ENCODE data around the gene GPBP1.
A peak's percentile ranks its signal among the peaks of the same experiment; 100 is the strongest.
"Not testable (repeated sequence)": the region's sequence is repeated elsewhere in the genome, so short reads cannot be mapped to it uniquely, and the experiment has no call there.

Gene GPBP1

GRCh38 chr5:57173319-57174127 lies at the start of gene GPBP1:
TSS of gene GPBP1 (plus strand) at chr5:57174059. CDS start at chr5:57214131, 40,072 bp downstream.
- peak; percentile 98 for DNase-seq (ENCODE audit: low read depth, low spot score)

- no peak for DNase-seq (ENCODE audit: low read depth, low spot score)
Observed at GRCh38 chr5:57128325-57128724, 45.5 kb upstream of the GPBP1 start.

- no peak for DNase-seq (ENCODE audit: low read depth, low spot score)
Observed at GRCh38 chr5:57133574-57133973, 40.3 kb upstream of the GPBP1 start.

- DNase-seq (ENCODE audit: low read depth, low spot score): no peak
Observed at GRCh38 chr5:57137401-57137800, 36.5 kb upstream of the GPBP1 start.

- no peak for DNase-seq (ENCODE audit: low read depth, low spot score)
Observed at GRCh38 chr5:57152316-57152715, 21.5 kb upstream of the GPBP1 start.

GRCh38 chr5:57155033-57155432 lies 18.8 kb upstream of the GPBP1 start:
- no peak for DNase-seq (ENCODE audit: low read depth, low spot score)

- DNase-seq (ENCODE audit: low read depth, low spot score): no peak
Observed at GRCh38 chr5:57157131-57157530, 16.7 kb upstream of the GPBP1 start.

GRCh38 chr5:57157666-57158065 lies 16.2 kb upstream of the GPBP1 start:
- no peak for DNase-seq (ENCODE audit: low read depth, low spot score)

GRCh38 chr5:57163553-57164006 lies 10.3 kb upstream of the GPBP1 start:
- no peak for DNase-seq (ENCODE audit: low read depth, low spot score)

- no peak for DNase-seq (ENCODE audit: low read depth, low spot score)
Observed at GRCh38 chr5:57164124-57164523, 9.7 kb upstream of the GPBP1 start.

GRCh38 chr5:57165171-57165570 lies 8.7 kb upstream of the GPBP1 start:
- DNase-seq (ENCODE audit: low read depth, low spot score): not testable (repeated sequence)

GRCh38 chr5:57166276-57166675 lies 7.6 kb upstream of the GPBP1 start:
- DNase-seq (ENCODE audit: low read depth, low spot score): no peak

GRCh38 chr5:57167201-57167600 lies 6.7 kb upstream of the GPBP1 start:
- no peak for DNase-seq (ENCODE audit: low read depth, low spot score)

GRCh38 chr5:57170116-57170515 lies 3.7 kb upstream of the GPBP1 start:
- DNase-seq (ENCODE audit: low read depth, low spot score): not testable (repeated sequence)

- no peak for DNase-seq (ENCODE audit: low read depth, low spot score)
Observed at GRCh38 chr5:57171816-57172465, 1.9 kb upstream of the GPBP1 start.

- no peak for DNase-seq (ENCODE audit: low read depth, low spot score)
Observed at GRCh38 chr5:57172466-57173318, 1.2 kb upstream of the GPBP1 start.

GRCh38 chr5:57174128-57174889 lies 450 bp downstream of the GPBP1 start:
- DNase-seq (ENCODE audit: low read depth, low spot score): no peak

GRCh38 chr5:57174890-57175510 lies 1.1 kb downstream of the GPBP1 start:
- DNase-seq (ENCODE audit: low read depth, low spot score): no peak

- DNase-seq (ENCODE audit: low read depth, low spot score): no peak
Observed at GRCh38 chr5:57175551-57176309, 1.9 kb downstream of the GPBP1 start.

- no peak for DNase-seq (ENCODE audit: low read depth, low spot score)
Observed at GRCh38 chr5:57176350-57176857, 2.5 kb downstream of the GPBP1 start.
